HEK293T (cell line): ENCODE data around the gene ZNF813.
"Not testable (repeated sequence)": the region's sequence is repeated elsewhere in the genome, so short reads cannot be mapped to it uniquely, and the experiment has no call there.

Experiments
- FOXA1 ChIP-seq: fragments of 450-650 bp; IDR thresholded peaks from 2 replicates; pipeline ENCODE4 v1.6.1; 2016; ENCODE audit warnings: mild to moderate bottlenecking
- FOXM1 ChIP-seq: fragments of 450-650 bp; IDR thresholded peaks from 2 replicates; pipeline ENCODE4 v1.6.1; 2017; ENCODE audit warnings: mild to moderate bottlenecking, borderline replicate concordance
- TARDBP ChIP-seq: fragments of 450-650 bp; IDR thresholded peaks from 2 replicates; pipeline ENCODE4 v1.6.1; 2016

DNA sequence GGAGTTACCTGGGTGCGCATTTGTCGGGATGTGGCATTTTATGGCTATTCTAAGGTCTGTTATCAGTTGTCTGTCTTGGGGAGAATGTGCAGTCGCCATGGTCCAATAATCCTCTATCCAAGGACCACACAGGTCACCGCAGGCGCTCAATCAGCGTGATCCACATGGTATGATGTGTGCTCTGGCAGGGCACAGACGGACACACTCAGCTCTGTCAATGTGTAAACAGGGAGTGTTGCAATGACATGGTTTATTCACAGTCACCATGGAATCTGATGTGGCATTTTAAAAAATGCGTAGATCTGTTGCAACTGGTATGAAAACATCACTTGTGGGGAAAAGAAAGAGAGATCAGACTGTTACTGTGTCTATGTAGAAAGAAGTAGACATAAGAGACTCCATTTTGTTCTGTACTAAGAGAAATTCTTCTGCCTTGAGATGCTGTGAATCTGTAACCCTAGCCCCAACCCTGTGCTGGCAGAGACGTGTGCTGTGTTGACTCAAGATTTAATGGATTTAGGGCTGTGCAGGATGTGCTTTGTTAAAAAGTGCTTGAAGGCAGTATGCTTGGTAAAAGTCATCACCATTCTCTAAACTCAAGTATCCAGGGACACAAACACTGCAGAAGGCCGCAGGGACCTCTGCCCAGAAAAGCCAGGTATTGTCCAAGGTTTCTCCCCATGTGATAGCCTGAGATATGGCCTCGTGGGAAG, 29.9 kb downstream of the ZNF813 start:
- not testable (repeated sequence) for TF ChIP-seq TARDBP, FOXA1, FOXM1
